Measurements from ENCODE around the gene BCAS3. TPM values are rescaled to one million over a fixed set of nuclear protein-coding genes. Genes with fewer than 3 reads are reported as not detected.

Gene BCAS3
- total RNA-seq, 6 experiments from 2014 or later: 9.2 to 22.1 (median 14.2) TPM

DNA sequence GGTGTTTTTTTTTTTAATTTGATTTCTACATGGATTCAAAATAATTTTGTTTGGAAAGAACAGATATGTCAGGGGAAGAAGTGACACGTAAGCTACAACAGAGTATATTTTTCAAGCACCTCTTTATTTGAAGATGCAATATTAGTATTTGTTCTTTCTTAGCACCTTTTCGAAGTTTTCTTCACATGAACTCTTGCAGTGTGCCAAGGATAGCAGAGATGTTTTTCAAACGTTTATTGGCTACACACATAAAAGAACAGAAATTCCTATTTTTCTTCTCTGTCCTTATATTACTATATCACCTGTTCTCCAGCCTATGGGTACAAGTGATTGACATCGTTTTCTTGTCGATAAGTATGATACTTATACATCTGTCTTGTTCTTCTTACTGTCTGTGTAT, 529.3 kb downstream of the BCAS3 start:
- intact Hi-C loops (cut with DNase I): no loop called here
- no peaks in the 10 kb centered on the region for H3K27me3 ChIP-seq
- peaks cover 0 to 5% (median 0%) of the 10 kb centered on the region in 4 donors for H3K4me1 ChIP-seq
- no peaks in the 10 kb centered on the region for H3K9me3 ChIP-seq
- ATAC-seq: no peak
- TF ChIP-seq, protein P1, sequence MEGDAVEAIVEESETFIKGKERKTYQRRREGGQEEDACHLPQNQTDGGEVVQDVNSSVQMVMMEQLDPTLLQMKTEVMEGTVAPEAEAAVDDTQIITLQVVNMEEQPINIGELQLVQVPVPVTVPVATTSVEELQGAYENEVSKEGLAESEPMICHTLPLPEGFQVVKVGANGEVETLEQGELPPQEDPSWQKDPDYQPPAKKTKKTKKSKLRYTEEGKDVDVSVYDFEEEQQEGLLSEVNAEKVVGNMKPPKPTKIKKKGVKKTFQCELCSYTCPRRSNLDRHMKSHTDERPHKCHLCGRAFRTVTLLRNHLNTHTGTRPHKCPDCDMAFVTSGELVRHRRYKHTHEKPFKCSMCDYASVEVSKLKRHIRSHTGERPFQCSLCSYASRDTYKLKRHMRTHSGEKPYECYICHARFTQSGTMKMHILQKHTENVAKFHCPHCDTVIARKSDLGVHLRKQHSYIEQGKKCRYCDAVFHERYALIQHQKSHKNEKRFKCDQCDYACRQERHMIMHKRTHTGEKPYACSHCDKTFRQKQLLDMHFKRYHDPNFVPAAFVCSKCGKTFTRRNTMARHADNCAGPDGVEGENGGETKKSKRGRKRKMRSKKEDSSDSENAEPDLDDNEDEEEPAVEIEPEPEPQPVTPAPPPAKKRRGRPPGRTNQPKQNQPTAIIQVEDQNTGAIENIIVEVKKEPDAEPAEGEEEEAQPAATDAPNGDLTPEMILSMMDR (IDR thresholded peaks at IDR 0.05): no peak
- TF ChIP-seq POLR2A (IDR thresholded peaks at IDR 0.05): no peak
- no peak overlapping the region for H3K27ac ChIP-seq
- WGBS (ENCODE audit: insufficient coverage, low coverage, low lambda C conversion rate, missing lambda C conversion rate): 90% methylated on average over 5 of the region's 5 CpGs
- no peak for DNase-seq
- H3K36me3 ChIP-seq: no peaks in the 10 kb centered on the region
- H3K4me3 ChIP-seq: no peak overlapping the region

- 26% methylated on average over 6 of the region's 6 CpGs for WGBS (ENCODE audit: insufficient coverage, low coverage, low lambda C conversion rate, missing lambda C conversion rate)
Observed at GRCh38 chr17:61208301-61209105, 530.9 kb downstream of the BCAS3 start.

GRCh38 chr17:61209106-61209439, 531.4 kb downstream of the BCAS3 start:
- ATAC-seq (no peak), DNase-seq (no peak)
- H3K27ac ChIP-seq: no peak overlapping the region
- H3K36me3 ChIP-seq: no peaks in the 10 kb centered on the region
- H3K4me1 ChIP-seq: peaks cover 0 to 5% (median 0%) of the 10 kb centered on the region in 4 donors
- intact Hi-C loops (cut with DNase I): no loop called here
- no peak overlapping the region for H3K4me3 ChIP-seq
- 48% methylated on average over 4 of the region's 4 CpGs for WGBS (ENCODE audit: insufficient coverage, low coverage, low lambda C conversion rate, missing lambda C conversion rate)
- TF ChIP-seq, protein P1 (IDR thresholded peaks at IDR 0.05): no peak
- no peak for TF ChIP-seq POLR2A (IDR thresholded peaks at IDR 0.05)
- no peaks in the 10 kb centered on the region for H3K27me3 ChIP-seq
- H3K9me3 ChIP-seq: no peaks in the 10 kb centered on the region

More at GRCh38 chr17:61208301-61209105, 530.9 kb downstream of the BCAS3 start:
- Histone ChIP-seq H3K27me3 (no peaks in the 10 kb centered on the region), H3K27ac (peak overlapping the region; percentile 2 to 37 (median 32)), H3K9me3 (no peaks in the 10 kb centered on the region), H3K4me3 (peak overlapping the region in 2 of 3 donors; percentile 17 to 39), H3K4me1 (peaks cover 0 to 5% (median 0%) of the 10 kb centered on the region in 4 donors), H3K36me3 (no peaks in the 10 kb centered on the region)
- TF ChIP-seq, protein P1 (IDR thresholded peaks at IDR 0.05): no peak
- no peak for TF ChIP-seq POLR2A (IDR thresholded peaks at IDR 0.05)
- ATAC-seq (peak; percentile 60 to 78 (median 74)), DNase-seq (no peak)
- intact Hi-C loops (cut with DNase I): no loop called here

DNA sequence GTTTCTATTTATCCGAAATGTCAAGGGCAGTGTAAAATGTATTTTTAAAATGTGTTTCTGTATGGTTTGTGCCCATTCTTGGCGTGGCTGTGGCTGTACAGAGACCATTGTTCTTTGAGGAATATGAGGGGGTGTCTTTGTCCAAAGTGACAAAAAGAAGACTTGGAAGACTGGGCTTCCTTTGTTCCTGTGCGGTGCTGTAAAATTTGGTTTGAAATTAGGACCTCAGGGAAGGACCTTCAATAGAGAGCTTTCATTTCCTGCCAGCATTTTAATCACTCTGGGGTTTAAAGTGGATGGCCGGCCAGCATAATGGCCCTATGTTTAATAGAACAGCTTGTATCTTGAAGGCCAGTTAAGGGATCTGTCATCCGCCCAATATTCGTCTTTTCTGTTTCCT, 531.9 kb downstream of the BCAS3 start:
- Histone ChIP-seq H3K27ac (no peak overlapping the region), H3K4me1 (peaks cover 0 to 5% (median 0%) of the 10 kb centered on the region in 4 donors), H3K36me3 (no peaks in the 10 kb centered on the region), H3K4me3 (no peak overlapping the region), H3K9me3 (no peaks in the 10 kb centered on the region), H3K27me3 (no peaks in the 10 kb centered on the region)
- no peak for TF ChIP-seq POLR2A (IDR thresholded peaks at IDR 0.05)
- TF ChIP-seq, protein P1 (IDR thresholded peaks at IDR 0.05): no peak
- intact Hi-C loops (cut with DNase I): no loop called here
- WGBS (ENCODE audit: insufficient coverage, low coverage, low lambda C conversion rate, missing lambda C conversion rate): 69% methylated on average over 6 of the region's 6 CpGs
- ATAC-seq: no peak
- DNase-seq: no peak
